Astrocyte (in vitro differentiated cells and primary cell): ENCODE measurements around the gene TMEM204.

Source experiments
- CTCF ChIP-seq: IDR thresholded peaks from 2 replicates; pipeline ENCODE4 v1.5.1; 2011; ENCODE audit warnings: low read depth, mild to moderate bottlenecking, inconsistent platforms, low read length, moderate library complexity; ENCODE audit not compliant: insufficient read depth
- EZH2 ChIP-seq: IDR thresholded peaks from 2 replicates; pipeline ENCODE4 v1.6.1; 2012; ENCODE audit warnings: mild to moderate bottlenecking, low read length, inconsistent platforms; ENCODE audit not compliant: insufficient read depth

GRCh38 chr16:1537138-1537577, 3.7 kb downstream of the TMEM204 start:
- TF ChIP-seq CTCF (no peak), EZH2 (no peak)
